HG02840 (cell line): Measurements from ENCODE around the gene NKD1.
"Not testable (repeated sequence)": the region's sequence is repeated elsewhere in the genome, so short reads cannot be mapped to it uniquely, and the experiment has no call there.

Experiments used
- ATAC-seq: cut with Tn5 transposase; IDR thresholded peaks from one replicate; pipeline ENCODE4 v1.9.1; 2021; ENCODE audit warnings: mild to moderate bottlenecking, moderate library complexity, moderate number of reproducible peaks; ENCODE audit not compliant: unreplicated experiment, low FRiP score

The NKD1 gene

DNA sequence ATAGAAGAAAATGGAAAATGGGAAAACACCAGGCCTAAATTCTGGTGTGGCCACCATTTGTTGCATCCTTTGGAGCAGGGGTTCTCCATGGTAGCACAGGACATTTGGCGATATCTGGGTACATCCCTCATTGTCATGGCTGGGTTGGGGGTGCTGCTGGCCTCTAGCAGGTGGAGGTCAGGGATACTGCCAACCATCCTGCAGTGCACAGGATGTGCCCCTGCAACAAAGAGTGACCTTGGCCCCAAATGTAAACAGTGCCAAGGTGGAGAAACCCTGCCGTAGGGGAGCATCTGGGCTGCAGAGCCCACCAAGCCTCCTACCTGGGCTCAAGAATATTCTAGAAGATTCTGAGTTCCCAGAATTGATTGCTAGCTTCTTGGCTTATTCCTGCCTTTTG, 27.5 kb downstream of the NKD1 start:
- no peak for ATAC-seq

DNA sequence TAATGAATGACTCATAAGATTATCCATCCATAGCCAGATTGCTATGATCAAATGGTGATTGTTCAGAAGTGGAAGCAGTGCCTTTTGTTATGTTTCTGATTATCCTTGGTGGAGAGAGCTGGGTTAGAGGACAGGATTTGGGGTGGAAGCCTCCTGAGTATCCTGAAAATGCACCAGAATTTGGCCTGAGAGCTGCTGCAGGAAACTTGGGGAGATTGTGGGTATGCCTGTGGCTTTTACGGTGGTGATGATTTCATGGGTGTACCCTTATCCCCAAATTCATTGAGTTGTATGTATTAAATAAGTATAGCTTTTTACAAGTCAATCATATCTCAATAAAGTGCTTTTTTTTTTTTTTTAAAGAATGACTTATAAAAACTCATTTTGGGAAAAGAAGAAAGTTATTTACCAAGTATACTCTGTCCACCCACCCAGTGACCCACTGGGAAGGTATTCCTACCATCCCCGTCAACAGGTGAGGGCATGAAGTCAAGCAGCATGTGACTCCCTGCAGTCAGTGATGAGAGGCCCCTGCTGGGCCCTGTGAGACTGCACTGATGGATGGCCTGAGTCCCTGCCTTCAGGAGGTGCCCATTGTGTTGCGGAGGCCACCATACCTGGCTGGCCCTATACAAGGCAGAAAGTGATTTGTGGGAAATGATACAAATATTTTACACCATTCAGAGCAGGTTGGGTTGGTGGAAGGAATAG, 28.4 kb downstream of the NKD1 start:
- ATAC-seq, result no peak

DNA sequence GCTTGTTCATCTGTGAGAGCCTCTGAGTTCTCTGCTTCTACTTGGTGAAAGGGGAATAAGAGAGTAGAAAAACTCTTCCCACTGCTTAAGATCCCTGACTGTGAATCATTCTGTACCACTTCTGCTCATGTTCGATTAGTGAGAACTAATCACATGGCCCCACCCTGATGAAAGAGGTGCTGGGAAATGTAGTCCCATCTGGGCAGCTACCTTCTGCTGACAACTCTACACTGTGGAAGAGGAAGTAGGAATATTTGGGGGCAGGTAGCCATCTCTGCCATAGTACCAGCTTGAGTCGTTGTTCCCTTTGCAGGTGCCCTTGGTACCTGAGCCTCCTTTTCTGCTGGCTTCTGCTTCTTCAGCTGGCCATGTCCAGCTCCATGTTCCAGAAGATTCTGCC, 29.9 kb downstream of the NKD1 start:
- ATAC-seq, result no peak

DNA sequence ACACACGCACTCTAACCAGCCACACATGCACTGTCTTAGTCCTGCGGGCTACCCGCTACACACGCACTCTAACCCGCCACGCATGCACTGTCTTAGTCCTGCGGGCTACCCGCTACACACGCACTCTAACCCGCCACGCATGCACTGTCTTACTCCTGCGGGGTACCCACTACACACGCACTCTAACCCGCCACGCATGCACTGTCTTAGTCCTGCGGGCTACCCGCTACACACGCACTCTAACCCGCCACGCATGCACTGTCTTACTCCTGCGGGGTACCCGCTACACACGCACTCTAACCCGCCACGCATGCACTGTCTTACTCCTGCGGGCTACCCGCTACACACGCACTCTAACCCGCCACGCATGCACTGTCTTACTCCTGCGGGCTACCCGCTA, 31.2 kb downstream of the NKD1 start:
- not testable (repeated sequence) for ATAC-seq

DNA sequence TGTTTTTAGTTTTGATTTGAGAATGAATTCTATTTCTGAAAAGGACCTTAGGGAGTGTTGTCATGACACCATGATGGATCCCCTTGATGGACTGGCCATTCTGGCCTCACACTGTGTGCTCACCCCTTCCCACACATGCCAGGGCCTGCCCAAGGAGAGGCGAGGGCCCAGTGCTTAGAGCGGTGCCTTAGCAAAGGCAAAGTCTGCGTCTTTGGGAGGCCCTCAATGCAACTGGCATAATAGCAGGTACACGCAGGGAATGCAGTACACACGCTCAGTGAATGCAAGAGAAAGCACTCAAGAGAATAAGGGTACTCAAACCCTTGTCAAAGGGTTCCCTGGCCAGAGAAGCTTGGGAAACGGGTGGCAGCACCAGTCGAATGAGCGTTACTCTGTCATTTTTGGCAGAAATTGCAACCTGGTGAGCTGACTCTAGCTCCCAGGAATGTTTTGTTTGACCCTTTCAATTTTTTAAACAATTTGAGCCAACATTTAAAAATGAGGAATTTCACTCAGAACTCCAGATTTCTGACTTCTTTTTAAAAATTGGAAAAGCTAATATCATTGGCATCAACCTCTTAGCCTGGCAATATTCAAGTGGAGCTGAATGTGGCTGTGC, 32.1 kb downstream of the NKD1 start:
- no peak for ATAC-seq

DNA sequence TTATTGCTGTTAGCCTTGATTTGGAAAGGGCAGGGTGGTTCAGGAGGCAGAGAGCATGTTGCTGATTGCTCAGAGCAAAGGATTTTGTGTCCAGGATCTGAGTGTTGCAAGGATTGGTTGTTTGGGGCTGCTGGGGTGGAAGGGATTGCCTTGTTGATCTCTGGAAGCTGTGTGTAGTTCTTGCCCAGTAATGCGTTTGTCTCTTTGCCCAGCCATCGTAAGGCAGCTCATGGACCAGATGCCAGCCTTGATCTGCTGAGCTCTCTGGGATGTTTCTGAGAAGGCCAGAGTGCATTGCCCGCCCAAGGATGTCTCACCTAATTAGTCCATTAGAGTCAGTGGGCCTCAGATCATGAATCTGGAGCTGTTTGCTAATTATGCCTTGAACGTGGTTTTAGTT, 33.6 kb downstream of the NKD1 start:
- no peak for ATAC-seq

DNA sequence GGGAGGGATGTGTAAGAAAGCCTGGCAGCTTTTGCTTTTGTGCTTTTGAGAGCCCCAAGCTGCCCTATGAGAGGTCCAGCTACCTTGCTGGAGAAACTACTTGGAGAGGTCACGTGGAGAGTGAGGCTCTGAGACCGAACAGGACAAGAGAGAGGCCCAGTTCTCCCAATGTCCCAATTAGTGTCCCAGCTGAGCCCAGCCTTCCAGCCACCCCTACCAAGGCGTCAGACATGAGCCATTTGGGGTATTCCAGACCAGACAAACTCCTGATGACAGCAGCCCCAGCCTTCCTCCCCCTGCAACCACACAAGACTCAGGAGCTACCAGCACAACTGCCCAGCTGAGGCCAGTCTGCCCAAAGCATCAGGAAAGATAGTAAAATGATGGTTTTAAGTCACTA, 35.0 kb downstream of the NKD1 start:
- no peak for ATAC-seq

DNA sequence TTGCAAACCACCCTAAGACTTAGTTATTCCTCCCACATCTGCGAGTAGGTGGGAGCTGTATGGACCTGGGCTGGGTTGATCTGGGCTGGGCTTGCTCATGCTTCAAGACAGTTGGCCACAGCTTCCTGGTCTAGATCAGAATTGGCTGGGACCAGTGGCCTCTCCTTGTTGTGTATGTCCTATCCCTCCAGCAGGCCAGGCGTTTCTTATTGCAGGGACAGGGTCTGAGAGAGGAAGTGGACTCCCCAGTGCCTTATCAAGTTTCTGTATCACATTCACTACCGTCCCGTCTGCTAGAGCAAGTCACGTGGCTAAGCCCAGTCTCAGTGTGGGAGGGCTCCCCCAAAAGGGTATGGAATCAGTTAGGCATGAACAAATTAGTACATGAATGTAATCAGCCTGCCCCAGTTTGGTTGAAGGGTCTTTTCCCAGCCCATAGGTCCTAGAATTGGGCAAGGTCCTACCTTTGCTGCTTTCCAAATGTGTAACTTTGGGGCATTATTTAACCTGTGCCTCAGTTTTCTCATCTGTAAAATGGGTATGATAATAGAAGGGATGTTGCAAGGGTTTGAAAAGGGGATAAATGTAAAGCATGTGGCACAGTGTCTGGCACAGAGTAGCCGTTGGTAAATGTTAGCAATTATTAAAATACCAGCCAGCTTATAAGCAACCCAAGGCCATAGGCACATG, 36.0 kb downstream of the NKD1 start:
- ATAC-seq, result no peak

DNA sequence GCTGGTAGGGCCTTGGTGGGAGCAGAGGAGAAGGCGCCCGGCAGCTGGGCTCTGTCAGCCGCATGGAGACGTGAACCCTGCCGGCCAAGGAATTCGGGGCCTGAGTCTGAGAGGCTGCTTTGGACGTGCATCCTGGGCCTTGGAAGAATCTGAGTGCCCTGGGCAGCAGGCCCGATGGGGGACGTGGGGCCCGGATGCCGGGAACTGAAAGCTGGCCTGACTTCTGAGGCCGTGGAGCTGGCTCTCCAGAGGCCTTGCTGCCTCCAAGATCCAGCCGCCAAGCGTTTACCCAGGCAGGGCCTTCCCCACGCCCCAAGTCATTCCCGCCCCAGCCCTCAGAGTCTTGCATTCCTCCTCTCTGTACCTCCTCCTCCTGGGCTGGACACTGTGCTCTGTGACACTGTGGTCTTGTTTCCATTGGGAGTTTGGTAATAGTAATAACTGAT, 37.2 kb downstream of the NKD1 start:
- no peak for ATAC-seq

DNA sequence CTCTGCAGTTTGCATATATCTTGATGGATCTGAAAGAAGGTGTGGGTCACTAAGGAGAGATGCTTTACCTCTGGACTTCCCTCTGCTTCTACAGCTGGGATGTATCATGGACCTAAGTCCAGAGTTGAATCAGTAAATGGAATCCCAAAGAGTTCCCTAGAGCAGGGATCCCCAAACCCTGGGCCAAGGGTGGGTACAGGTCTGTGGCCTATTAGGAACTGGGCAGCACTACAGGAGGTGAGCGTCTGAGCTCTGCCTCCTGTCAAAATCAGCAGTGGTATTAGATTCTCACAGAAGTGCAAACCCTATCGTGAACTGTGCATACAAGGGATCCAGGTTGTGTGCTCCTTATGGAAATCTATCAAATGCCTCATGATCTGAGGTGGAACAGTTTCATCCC, 39.3 kb downstream of the NKD1 start:
- no peak for ATAC-seq

DNA sequence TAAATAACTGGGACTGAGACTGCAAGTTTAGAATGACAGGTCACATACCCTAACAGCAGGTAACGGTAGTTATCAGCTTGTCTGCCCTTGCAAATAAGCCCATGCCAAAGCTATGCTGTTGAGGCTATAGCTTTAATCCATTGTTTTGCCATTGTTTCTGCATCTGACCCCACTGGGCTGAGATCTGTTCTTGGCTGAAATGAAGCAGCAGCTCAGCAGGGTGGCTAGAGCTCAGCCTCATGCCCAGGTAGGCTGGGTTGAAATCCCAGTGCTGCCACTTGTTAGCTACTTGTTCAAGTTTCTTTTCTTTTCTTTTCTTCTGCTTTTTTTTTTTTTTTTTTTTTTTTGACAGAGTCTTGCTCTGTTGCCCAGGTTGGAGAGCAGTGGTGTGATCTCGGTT, 40.1 kb downstream of the NKD1 start:
- no peak for ATAC-seq

DNA sequence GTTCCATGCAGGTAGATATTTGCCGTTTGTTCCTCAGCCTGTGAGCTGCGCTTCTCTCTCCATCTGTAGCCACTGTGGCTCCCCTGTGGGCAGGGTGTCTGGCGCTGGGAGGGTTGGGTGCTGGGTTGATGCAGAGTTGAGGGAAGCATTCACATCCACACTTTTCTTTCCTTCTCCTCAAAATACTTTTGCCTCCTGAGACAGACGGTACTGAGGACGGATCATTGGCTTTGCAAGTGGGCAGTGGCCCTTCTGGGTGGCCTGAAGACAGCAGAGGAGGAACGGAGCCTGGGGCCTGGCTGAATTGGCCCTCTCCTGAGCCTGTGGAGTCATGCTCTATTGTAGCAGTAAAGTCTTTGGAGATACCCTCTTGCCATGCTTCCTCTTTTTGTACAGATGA, 43.0 kb downstream of the NKD1 start:
- ATAC-seq, result no peak

DNA sequence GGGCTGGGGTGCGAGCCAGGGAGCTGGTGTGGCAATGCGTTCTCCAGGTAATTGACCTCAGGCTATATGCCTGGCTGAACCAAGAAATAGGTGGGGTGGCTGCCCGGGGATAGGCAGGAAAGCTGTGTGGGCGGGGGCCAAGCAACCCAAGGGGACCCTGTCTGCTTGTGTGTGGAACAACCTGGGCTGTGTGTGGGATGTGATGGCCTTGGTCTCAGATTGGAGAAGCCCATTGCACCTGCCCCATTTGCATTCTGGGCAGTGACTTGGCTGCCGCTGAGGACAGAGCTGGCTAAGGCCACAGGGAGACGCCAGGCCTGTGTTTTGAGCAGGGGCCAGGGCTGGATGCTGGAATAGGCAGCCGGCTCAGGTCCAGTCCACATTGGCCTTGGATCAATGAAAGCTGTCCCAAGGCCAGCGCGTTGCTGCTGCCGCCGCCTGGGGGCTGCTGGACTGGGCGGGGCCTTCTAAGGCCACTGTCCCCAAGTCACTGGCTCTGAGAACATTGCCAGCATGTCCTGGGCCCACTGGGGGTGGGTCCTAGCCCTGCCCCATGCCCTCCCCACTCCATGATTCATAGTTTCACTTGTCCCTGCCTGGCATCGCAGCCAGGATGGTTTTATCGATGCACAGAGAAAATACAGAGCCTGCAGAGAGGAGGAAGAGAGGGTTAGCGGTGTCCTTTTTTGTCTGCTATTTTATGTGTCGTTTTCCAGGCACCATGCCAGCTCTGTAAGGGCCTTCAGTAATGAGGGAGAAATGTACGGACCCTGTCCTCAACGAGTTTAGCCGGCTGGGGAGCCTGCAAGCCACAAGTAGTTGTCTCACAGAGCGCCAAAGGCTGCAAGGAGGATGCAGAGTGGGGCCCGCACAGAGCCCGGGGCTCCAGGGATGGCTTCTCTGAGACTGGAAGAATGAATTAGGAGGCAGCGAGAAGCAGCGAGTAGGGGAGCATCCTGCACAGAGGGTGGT, 43.9 kb downstream of the NKD1 start:
- no peak for ATAC-seq

DNA sequence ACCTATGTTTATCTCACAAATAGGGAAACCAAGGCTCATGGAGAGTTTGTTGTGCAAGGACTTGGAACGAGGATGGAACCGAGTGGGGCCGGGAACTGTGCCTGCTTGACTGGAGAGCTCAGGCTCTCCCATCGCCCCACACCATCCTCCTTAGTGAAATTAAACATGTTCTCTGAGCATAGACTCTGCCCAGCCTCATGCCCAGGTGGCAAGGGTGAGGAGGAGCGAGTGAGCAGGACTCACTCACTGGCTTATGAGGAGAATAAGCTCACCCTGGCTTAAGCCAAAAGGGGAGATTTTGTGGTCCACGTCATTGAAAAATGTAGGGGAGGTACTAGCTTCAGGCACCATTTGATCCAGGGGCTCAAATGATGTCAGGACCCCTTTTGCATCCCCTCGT, 44.8 kb downstream of the NKD1 start:
- ATAC-seq, result no peak

DNA sequence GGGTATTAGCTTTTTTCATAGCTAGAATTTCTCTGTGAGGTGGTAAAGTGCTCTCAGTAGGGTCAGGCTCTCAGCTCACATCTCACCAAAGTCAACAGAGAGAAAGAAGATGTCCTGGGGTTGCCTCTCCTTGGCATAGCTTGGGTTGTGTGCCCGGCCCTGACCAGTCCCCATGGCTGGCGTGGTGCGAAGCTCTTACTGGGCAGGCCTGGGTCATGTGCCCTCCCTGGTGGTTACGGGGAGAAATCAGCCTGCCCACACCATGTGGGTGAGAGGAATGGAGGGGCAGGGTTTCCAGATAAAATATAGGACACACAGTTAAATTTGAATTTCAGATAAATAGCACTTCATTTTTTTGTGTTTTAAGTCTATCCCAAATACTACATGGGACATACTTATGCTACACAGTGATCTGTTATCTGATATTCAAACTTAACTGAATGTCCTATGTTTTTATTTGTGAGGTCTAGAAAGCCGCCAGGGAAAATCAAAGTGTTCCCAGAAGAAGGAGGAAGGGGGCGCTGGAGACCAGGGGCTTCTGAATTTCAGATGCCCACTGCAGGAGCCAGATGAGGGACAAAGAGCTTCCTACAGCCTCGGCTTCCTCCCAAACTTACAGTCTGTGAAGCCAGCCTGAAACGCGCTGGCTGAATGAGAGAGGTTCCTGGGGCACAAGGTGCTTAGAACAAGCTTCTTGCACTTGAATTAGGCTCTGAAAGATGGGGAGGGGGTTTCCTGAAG, 45.4 kb downstream of the NKD1 start:
- ATAC-seq, result no peak

DNA sequence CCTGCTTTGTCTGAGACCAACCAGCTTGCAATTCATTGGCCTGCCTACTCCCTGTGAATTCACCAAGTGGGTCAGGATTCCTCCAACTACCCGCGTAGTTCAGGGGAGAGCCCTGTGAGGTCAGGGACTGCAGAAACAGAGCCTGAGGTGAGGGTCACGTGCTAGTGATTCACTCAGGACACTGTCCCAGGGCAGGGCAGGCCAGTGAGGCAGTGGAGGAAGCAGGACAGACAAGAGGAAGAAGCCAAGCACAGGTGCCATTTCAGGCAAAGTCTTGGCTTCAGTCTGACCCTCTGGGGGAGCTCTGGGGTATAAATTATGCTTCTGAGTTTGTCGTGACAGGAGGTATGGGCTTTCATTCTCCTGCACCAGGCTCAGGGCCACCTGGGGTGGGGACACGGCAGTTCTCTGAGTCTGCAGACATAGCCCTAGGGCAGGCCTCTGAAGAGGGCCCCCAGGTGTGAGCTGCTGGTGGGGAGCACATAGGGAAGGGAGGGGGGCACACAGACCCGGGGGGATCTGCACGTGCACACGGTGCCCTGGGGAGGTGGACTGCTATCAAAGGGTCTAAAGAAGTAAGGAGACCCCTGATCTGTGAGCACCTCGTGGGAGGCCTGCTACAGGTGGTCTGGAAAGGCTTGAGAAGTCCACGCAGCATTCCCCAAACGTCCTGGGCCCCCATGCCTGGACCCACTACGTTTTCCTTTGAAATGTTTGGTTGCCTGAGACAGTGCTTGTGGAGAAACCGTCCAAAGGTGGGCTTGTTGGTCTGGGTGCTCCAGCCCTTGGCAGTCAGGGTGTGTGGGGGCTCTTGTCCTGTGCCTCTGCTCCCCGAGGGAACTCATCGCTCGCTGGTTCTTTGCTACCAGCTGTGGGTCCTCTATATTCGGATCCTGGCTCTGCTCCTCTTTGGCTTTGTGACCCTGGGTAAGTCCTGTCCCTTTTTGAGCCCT, 46.4 kb downstream of the NKD1 start:
- ATAC-seq, result no peak

DNA sequence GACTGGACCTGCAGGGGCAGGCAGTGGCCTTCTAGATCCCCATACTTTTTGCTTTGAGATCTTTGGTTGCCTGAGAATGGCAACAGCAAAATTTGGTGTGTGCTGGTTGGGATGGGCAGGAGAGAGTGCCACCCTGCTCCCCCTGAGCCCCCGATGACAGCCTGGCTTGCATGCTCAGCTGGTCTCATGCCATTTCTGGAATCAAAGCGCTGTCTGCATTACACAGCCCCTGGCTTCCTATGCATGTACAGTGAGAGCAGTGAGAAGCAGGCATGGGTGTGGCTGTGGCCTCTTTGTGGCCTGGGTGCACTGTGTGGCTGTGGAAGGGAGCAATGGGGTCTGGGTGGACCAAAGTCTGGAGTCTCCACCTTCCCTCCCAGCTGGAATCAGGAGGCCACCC, 47.7 kb downstream of the NKD1 start:
- ATAC-seq, result no peak

DNA sequence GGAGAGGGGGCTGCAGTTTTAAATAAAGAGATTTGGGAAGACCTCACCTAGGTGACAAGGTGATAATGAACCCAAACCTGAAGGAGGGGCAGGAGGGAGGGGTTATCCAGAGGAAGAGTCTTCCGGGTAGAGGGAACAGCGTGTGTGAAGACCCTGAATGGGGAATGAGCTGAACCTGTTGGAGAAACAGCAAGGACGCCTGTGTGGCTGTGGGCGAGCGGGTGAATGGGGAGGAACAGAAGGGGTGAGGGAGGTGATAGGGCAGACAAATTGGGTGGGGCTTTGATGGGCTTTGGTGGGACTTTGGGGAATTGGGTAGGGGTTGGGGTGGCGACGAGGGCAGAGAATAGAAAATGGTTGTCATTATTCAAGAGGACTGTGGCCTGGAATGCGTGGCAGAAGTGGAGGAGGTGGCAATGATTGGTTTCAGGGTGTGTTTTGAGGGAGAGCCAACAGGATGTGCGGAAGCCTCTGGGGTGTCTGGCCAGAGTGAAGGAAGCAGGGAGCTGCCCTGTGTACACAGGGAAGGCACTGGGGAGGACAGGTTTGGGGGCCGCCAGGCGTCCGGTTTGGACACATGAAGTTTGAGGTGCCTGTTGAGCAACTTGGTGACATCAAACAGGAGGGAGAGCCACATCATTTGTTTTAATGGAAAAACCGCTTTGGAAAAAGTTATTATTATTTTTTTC, 48.7 kb downstream of the NKD1 start:
- no peak for ATAC-seq
